GM18505 (cell line): ENCODE results near the gene GNG7.
"Not testable (repeated sequence)": the region's sequence is repeated elsewhere in the genome, so short reads cannot be mapped to it uniquely, and the experiment has no call there.

Experiments
- ATAC-seq: cut with Tn5 transposase; IDR thresholded peaks from one replicate; pipeline ENCODE4 v1.9.1; 2021; ENCODE audit not compliant: unreplicated experiment
- POLR2A ChIP-seq: IDR thresholded peaks from 4 replicates; pipeline ENCODE4 v1.6.1; 2011; ENCODE audit warnings: borderline replicate concordance; ENCODE audit not compliant: insufficient read depth, insufficient read length; ENCODE audit errors: extremely low read depth

GNG7 gene

GRCh38 chr19:2546128-2547032 lies 156.1 kb downstream of the GNG7 start:
- ATAC-seq, result no peak
- no peak for TF ChIP-seq POLR2A

- not testable (repeated sequence) for ATAC-seq
Measured at GRCh38 chr19:2545416-2546127, 156.9 kb downstream of the GNG7 start.

GRCh38 chr19:2544576-2545415 lies 157.7 kb downstream of the GNG7 start:
- no peak for TF ChIP-seq POLR2A
- no peak for ATAC-seq

GRCh38 chr19:2543463-2544442 lies 158.7 kb downstream of the GNG7 start:
- TF ChIP-seq POLR2A, result peak; percentile 26
- no peak for ATAC-seq

GRCh38 chr19:2543072-2543462 lies 159.4 kb downstream of the GNG7 start:
- ATAC-seq, result not testable (repeated sequence)

GRCh38 chr19:2542341-2543069 lies 160.0 kb downstream of the GNG7 start:
- TF ChIP-seq POLR2A, result no peak
- ATAC-seq, result no peak

- no peak for ATAC-seq
- no peak for TF ChIP-seq POLR2A
Measured at GRCh38 chr19:2540646-2541454, 161.6 kb downstream of the GNG7 start.

- no peak for TF ChIP-seq POLR2A
- ATAC-seq, result no peak
Measured at GRCh38 chr19:2540251-2540645, 162.2 kb downstream of the GNG7 start.

- TF ChIP-seq POLR2A, result no peak
- no peak for ATAC-seq
Measured at GRCh38 chr19:2538096-2538757, 164.3 kb downstream of the GNG7 start.

GRCh38 chr19:2537584-2537983 lies 164.9 kb downstream of the GNG7 start:
- not testable (repeated sequence) for ATAC-seq

GRCh38 chr19:2536461-2536860 lies 166.0 kb downstream of the GNG7 start:
- no peak for TF ChIP-seq POLR2A
- no peak for ATAC-seq
